ENCODE measurements around the gene SENP7.
"Not testable (repeated sequence)": the region's sequence is repeated elsewhere in the genome, so short reads cannot be mapped to it uniquely, and the experiment has no call there.

Gene SENP7

GRCh38 chr3:101521211-101521701, 8.2 kb upstream of the SENP7 start:
- DNase-seq (ENCODE audit: low read depth): no peak

- DNase-seq (ENCODE audit: low read depth): no peak
Measured at GRCh38 chr3:101519685-101520365, 6.8 kb upstream of the SENP7 start.

GRCh38 chr3:101518421-101518871, 5.4 kb upstream of the SENP7 start:
- peak; percentile 30 for DNase-seq (ENCODE audit: low read depth)

GRCh38 chr3:101513419-101513986, 491 bp upstream of the SENP7 start:
- DNase-seq (ENCODE audit: low read depth): peak; percentile 65

GRCh38 chr3:101512396-101512645, 691 bp downstream of the SENP7 start:
- DNase-seq (ENCODE audit: low read depth): no peak

GRCh38 chr3:101509811-101510210, 3.2 kb downstream of the SENP7 start:
- DNase-seq (ENCODE audit: low read depth): peak; percentile 72

- peak; percentile 8 for DNase-seq (ENCODE audit: low read depth)
Measured at GRCh38 chr3:101509281-101509680, 3.7 kb downstream of the SENP7 start.

- DNase-seq (ENCODE audit: low read depth): no peak
Measured at GRCh38 chr3:101501783-101502182, 11.2 kb downstream of the SENP7 start.

GRCh38 chr3:101500208-101500607, 12.8 kb downstream of the SENP7 start:
- no peak for DNase-seq (ENCODE audit: low read depth)

GRCh38 chr3:101497803-101498202, 15.2 kb downstream of the SENP7 start:
- DNase-seq (ENCODE audit: low read depth): no peak

GRCh38 chr3:101495552-101495951, 17.5 kb downstream of the SENP7 start:
- no peak for DNase-seq (ENCODE audit: low read depth)

- peak; percentile 83 for DNase-seq (ENCODE audit: low read depth)
Measured at GRCh38 chr3:101484805-101485620, 28.0 kb downstream of the SENP7 start.

- no peak for DNase-seq (ENCODE audit: low read depth)
Measured at GRCh38 chr3:101478980-101479379, 34.0 kb downstream of the SENP7 start.

- not testable (repeated sequence) for DNase-seq (ENCODE audit: low read depth)
Measured at GRCh38 chr3:101474841-101475552, 38.0 kb downstream of the SENP7 start.

GRCh38 chr3:101468676-101469075, 44.3 kb downstream of the SENP7 start:
- not testable (repeated sequence) for DNase-seq (ENCODE audit: low read depth)

GRCh38 chr3:101467310-101467663, 45.7 kb downstream of the SENP7 start:
- DNase-seq (ENCODE audit: low read depth): not testable (repeated sequence)

GRCh38 chr3:101466465-101467309, 46.3 kb downstream of the SENP7 start:
- DNase-seq (ENCODE audit: low read depth): no peak

- no peak for DNase-seq (ENCODE audit: low read depth)
Measured at GRCh38 chr3:101464235-101464634, 48.8 kb downstream of the SENP7 start.

- no peak for DNase-seq (ENCODE audit: low read depth)
Measured at GRCh38 chr3:101461451-101461850, 51.6 kb downstream of the SENP7 start.

- DNase-seq (ENCODE audit: low read depth): no peak
Measured at GRCh38 chr3:101458387-101458786, 54.6 kb downstream of the SENP7 start.

- no peak for DNase-seq (ENCODE audit: low read depth)
Measured at GRCh38 chr3:101454629-101455028, 58.4 kb downstream of the SENP7 start.

GRCh38 chr3:101453961-101454360, 59.1 kb downstream of the SENP7 start:
- peak; percentile 54 for DNase-seq (ENCODE audit: low read depth)
